ENCODE data around the gene NVL.

The NVL gene

DNA sequence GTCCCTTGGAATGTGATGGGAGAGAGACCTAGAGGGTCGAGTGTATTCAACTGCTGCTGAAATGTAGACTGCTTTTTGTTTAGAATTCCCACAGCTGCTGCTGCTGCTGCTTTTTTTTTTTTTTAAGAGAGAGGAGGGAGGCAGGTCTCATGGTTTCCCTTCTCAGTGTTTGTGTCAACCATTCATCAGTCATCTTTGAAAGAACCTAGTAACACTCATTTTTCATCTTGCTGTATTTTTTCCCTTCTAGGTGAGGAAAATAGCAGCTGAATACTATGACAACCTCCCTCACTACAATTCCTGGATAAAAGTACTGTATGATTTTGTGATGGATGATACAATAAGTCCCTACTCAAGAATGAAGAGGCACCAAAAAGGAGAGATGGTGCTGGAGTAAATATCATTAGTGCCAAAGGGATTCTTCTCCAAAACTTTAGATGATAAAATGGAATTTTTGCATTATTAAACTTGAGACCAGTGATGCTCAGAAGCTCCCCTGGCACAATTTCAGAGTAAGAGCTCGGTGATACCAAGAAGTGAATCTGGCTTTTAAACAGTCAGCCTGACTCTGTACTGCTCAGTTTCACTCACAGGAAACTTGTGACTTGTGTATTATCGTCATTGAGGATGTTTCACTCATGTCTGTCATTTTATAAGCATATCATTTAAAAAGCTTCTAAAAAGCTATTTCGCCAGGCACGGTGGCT lies 137.7 kb downstream of the NVL start:
- DNase-seq, result no peak

DNA sequence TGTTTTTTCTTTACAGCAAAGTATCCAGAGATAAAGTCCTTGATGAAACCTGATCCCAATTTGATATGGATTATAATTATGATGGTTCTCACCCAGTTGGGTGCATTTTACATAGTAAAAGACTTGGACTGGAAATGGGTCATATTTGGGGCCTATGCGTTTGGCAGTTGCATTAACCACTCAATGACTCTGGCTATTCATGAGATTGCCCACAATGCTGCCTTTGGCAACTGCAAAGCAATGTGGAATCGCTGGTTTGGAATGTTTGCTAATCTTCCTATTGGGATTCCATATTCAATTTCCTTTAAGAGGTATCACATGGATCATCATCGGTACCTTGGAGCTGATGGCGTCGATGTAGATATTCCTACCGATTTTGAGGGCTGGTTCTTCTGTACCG lies 140.4 kb downstream of the NVL start:
- no peak for DNase-seq

DNA sequence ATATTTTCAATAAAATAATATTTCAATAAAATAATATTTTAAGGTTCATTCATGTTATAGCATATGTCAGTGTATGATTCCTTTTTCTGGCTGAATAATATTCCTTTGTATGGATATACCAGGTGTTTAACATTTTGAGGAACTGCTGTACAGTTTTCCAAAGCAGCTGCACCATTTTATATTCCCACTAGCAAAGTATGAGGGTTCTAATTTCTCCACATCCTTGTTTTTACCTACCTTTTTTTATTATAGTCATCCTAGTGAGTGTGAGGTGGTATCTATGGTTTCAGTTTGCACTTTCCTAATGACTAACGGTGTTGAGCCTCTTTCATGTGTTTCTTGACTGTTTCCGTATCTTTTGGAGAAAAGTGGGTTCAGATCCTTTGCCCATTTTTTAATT lies 141.7 kb downstream of the NVL start:
- no peak for DNase-seq

DNA sequence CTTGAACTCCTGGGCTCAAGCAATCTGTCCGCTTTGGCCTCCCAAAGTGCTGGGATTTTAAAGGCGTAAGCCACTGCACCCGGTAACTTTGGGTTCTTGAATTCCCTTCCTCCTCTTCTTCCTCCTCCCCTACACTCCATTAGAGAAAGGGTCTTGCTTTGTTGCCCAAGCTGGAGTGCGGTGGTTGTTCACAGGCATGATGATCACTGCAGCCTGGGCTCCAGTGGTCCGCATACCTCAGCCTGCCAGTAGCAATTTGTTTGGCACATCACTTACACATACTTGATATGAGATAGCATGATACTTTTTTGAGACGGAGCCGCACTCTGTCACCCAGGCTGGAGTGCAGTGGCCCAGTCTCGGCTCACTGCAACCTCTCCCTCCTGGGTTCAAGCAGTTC lies 144.8 kb downstream of the NVL start:
- no peak for DNase-seq

DNA sequence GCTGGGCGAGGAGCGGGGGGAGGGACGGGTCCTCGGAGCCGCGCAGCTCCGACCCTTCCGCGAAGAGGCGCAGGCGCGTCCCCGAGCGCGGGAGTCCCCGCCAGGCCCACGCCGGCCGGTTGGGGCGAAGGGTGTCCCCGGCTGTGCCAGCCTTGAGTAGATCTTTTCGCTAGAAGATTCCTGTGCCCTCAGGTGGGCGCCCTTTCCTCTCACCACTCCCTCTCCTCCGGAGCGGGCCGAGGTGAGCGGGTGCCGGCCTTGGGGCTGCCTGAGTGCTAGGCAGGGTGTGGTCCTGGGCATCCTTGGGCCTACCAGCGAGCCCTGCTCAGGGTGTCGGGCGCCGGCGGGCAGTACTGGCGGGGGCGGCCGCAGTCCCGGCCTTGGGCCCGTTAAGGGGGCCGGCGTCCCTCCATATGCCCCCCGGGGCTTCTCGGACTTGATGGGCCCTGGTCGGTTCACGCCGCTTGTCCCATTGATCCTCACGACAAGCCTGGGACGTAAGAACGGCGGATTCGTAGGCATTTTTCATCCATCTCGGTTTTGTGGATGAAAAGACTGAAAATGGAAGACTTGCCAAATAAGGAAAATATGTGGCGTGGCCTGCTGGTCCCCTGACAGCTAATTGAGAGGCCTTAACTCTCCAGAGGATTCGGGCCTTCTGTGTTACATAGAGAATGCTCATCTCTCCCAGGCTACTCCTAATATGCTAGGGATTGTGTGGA lies 146.2 kb downstream of the NVL start:
- DNase-seq, result peak; percentile 53

DNA sequence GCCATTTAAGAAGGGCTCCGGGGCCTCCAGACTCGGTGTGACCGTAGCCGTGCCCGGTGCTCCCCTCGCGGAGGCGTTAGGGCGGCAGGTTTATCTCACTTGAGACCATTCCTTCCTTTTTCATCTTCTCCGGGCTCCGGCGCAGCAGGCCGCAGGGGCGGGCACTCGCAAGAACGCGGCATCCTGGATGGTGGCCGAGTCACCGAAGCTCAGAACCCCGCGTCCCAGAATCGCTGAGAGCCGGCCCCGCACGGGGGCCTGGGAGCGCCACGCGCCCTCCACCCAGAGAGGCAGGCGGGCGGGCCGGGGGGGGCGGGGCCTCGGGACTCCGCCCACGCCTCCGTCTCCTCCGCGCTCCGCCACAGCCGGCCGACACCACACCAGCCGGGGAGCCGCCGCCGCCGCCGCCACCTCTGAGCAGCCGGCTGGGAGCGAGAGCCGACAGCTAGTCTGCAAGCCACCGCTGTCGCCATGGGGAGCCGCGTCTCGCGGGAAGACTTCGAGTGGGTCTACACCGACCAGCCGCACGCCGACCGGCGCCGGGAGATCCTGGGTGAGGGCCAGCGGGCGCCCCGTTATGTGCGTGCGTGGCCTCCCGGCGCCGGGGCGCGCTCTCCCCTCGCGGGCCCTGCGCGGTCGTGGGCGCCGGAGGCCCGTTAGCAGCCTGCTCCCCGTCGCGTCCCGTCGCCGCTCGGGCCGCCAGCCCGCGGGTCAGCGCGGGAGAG lies 146.9 kb downstream of the NVL start, which contains the start of gene DEGS1:
Gene DEGS1, plus strand, starts transcription at position 375 of the 725 bp plus-strand sequence. Its CDS starts 97 bp downstream, at position 472.
- DNase-seq, result peak; percentile 89

DNA sequence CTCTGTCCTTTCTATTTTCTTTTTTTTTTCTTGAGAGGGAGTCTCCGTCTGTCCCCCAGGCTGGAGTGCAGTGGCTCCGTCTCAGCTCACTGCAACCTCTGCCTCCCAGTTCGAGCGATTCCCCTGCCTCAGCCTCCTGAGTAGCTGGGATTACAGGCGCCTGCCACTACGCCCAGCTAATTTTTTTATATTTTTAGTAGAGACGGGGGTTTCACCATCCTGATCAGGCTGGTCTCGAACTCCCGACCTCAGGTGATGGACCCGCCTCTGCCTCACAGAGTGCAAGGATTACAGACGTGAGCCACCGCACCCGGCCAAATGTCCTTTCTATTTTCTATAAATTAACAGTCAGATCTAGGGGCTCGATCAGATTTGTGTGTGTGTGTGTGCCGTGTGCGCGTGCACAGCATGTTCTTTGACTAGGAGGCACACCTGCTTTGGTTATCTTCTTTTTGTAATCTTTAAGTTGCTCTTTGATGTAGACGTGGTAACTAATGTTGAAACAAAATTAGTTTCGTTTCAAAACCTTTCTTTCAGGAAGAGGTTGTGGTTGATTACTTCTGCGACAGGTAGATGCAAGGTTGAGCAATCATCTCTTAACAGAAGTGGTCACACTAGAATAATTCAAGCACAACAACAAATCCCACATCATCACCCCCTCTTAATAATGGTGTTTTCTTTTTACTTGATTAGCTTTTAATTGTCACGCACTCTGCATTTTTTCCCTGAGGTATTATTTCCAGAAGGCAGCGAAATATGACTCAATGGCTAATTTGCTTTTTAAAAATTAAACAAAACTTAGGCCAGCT lies 147.7 kb downstream of the NVL start:
- no peak for DNase-seq

DNA sequence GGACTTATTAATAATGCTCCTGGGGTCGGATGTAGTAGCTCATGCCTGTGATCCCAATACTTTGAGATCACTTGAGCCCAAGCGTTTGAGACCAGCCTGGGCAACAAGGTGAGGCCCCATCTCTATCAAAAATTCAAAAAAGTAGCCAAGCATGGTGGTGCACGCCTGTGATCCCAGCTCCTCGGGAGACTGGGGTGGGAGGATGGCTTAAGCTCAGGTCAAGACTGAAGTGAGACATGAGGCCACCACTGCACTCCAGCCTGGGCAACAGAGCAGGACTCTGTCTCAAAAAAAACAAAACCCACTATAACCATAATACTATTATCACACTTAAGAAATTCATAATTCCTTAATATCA lies 148.5 kb downstream of the NVL start:
- DNase-seq, result no peak

DNA sequence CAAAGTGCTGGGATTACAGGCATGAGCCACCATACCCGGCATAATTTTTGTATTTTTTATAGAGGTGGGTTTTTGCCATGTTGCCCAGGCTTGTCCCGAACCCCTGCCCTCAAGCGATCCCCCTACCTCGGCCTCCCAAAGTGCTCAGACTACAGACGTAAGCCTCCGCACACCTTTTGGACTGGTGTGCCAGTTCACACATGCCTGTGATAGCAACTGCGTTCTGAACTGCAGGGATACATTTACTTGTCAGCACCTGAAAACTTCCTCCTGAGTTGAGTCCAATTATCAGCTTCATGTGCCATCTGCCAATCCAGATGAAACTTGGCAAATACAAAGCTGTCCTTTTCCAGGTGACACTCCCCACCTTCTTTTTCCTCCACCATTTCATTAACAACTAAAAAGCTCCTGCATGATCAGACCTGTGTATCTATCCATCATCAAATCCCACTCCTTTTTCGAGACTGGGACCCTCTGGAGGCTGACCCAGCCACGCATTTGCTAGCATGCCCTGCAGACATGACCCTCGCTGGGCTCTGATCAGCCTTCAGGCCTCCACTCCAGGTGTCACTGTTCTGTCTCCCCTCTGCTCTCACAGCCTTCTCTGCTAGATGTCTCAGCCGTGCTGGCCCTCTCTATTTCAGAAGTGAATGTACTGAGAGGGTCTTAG lies 149.1 kb downstream of the NVL start:
- DNase-seq, result no peak

DNA sequence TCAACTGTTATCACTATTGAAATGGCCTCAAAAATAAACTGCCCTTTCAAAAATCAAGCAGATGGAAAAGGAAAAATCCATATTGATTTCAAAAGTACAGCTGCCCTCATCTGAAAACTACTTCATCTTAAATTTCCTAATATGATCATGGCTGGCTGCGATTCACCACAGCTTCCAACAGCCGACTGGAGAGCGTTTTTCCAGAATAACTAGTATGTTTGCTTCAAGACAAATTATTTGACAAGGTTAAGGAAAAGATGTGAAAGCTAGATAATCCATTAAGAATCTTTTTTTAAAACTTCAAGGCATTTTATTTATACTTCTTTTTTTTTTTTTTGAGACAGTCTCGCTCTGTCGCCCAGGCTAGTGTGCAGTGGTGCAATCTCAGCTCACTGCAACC lies 151.1 kb downstream of the NVL start:
- no peak for DNase-seq

DNA sequence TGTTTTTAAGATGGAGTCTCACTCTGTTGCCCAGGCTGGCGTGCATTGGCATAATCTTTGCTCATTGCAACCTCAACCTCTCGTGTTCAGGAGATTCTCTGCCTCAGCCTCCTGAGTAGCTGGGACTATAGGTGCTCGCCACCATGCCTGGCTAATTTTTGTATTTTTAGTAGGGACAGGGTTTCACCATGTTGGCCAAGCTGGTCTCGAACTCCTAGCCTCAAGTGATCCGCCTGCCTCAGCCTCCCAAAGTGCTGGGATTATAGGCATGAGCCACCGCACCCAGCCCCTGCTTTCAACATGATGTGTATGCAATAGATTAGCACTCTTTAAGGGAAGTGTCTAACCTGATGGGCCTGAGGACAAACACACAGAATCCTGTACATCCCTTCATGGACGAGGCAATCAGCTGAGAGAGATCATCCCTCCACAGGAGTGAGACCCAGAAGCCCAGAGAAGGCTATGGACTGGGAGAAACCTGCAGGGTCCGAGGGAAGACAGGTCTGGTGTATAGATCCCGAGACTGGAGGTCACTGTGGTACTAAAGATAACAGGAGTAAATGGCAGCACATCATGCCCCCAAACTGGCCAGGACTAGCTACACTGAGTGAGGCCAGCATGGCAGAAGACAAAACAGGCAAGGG lies 152.5 kb downstream of the NVL start:
- no peak for DNase-seq
